CD4-positive, alpha-beta T cell treated with Interleukin-6 at 100 ng/mL for 8 hours (primary cell): ENCODE data around the gene MICA.
"Not testable (repeated sequence)": the region's sequence is repeated elsewhere in the genome, so short reads cannot be mapped to it uniquely, and the experiment has no call there.

Source experiments
- DNase-seq: peaks from one replicate; pipeline ENCODE4 v3.0.0-alpha.2; 2020; ENCODE audit warnings: mixed read lengths, low spot score

MICA gene

DNA sequence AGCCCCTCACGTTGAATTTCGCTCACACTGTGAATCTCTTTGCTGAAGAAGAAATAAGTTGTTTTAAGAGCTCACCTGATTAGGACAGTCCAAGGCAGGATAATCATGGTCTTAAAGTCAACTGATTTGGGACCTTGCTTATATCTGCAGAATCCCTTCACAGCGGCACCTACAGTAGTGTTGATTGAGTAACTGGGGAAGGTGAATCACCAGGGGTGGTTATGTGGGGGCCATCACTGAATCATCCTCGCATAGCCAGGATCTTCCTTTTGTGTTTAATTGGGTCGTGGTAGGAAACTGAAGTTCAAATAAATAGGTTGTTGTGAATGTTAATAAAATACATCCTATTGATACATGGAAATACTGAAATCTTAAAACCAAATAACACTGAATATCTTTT lies 20.2 kb upstream of the MICA start:
- no peak for DNase-seq

DNA sequence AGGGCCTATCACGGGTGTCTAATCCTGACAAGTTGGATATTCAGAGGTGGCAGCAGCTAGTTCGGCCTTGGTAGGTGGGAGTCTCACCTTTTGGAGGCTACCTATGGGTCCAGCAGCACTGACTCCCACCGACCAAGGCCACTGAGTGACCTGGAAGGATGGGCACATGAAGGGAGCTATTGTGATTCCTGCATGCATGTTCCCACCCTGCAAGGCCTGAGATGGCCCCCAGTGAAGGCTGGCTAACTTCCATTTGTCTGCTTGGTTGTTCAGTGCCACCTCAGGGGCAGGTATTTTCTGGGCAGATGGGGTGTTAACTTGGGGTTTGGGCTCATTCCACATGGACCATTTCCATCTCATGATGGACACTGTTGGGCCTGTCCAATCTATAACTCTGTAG lies 18.4 kb upstream of the MICA start:
- DNase-seq: no peak

GRCh38 chr6:31386099-31386498 lies 17.3 kb upstream of the MICA start:
- DNase-seq: no peak

DNA sequence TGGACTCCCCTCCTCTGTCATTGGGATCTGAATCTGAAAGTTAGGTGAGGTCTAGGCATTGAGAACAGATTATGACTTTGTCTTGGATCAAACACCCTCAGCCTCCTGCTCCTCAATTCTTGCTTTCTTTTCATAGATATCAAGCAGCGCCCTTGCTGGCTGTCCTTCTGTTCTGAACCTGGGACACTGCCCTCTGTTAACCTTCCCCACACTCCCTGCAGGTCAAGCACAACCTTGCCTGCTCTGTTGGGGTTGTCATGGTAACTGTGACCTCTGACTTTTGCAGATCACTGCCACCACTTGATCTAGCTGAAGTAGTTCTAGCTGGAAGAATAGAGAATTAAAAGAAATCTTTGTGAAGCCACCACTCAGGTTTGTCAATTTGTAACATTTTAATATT lies 16.4 kb upstream of the MICA start:
- DNase-seq: no peak

- DNase-seq: not testable (repeated sequence)
These were observed 14.2 kb upstream of the MICA start for GRCh38 chr6:31388916-31389801.

DNA sequence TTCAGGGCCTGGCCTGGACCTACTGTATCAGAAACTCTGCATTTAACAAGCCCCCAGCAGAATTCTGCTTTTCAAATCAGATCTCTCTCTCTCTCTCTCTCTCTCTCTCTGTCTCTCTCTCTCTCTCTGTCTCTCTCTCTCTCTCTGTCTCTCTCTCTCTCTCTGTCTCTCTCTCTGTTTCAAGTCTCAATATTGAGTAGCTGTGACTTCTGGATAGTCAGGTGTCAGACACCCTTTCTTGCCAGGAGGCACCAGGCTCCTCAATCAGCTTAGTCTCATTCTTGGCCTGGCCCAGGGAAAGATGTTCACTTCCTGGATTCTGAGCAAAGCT lies 13.6 kb upstream of the MICA start:
- not testable (repeated sequence) for DNase-seq

- no peak for DNase-seq
These were observed 9.5 kb upstream of the MICA start for GRCh38 chr6:31393932-31394331.

DNA sequence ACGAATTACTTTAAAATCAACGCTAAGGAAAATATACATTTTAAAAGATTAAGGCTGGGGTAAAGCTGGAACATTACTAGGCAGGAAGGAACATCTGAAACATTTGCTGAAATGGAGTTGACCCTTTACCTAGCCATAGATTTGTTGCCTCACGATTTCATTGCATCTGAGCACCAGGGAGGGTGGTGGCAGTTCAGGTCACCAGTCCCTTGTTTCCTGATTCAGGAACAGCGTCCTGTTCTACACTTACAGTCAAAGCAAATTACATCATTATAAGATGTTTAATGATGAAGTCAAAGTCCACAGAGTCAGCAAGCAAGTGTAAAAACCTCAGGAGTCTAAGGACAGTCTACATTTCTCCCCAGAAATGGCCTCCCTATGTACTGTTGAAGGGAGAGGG lies 9.0 kb upstream of the MICA start:
- DNase-seq: no peak

GRCh38 chr6:31395832-31396231 lies 7.6 kb upstream of the MICA start:
- DNase-seq: no peak

DNA sequence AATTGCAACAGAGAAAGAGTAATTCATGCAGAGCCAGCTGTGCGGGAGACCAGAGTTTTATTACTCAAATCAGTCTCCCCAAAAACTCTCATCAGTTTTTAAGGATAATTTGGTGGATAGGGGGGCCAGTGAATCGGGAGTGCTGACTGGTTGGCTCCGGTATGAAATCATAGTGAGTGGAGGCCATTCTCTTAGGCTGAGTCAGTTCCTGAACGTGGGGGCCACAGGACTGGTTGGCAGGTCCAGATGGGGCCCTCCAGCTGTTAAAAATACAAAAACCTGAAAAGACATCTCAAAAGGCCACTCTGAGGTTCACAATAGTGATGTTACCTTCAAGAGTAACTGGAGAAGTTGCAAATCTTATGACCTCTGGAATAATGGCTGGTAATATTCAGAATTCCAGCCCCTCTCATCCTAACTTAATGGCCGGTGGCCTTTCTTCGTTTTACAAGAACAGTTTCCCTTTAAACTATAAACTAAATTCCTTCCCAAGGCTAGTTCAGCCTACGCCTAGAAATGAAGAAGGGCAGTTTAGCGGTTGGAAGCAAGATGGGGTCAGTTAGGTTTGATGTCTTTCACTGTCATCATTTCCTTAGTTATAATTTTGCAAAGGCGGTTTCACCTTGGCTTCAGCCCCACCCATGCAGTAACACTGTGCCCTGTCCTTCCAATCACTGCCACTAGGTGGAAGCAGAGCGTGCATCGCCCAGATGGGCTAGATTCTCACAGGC lies 6.8 kb upstream of the MICA start:
- peak; percentile 83 for DNase-seq

DNA sequence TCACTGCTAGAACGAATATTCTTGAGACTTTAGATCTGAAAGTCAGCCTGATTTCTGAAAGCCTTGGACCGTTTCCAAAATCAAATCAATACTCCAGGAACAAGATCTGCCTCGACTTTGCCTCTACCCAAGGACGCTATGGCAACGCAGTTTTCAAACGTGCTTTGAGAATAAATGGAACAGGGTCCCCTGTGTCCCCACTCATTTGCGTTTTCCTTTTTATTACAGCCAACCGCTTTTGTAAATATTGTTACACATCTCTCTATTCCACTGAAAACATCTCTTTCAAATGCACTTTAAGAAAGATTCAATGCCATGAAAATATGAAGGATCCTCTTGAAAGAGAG lies 6.3 kb upstream of the MICA start:
- DNase-seq: not testable (repeated sequence)

- DNase-seq: no peak
These were observed 5.4 kb upstream of the MICA start for GRCh38 chr6:31397901-31398525.

DNA sequence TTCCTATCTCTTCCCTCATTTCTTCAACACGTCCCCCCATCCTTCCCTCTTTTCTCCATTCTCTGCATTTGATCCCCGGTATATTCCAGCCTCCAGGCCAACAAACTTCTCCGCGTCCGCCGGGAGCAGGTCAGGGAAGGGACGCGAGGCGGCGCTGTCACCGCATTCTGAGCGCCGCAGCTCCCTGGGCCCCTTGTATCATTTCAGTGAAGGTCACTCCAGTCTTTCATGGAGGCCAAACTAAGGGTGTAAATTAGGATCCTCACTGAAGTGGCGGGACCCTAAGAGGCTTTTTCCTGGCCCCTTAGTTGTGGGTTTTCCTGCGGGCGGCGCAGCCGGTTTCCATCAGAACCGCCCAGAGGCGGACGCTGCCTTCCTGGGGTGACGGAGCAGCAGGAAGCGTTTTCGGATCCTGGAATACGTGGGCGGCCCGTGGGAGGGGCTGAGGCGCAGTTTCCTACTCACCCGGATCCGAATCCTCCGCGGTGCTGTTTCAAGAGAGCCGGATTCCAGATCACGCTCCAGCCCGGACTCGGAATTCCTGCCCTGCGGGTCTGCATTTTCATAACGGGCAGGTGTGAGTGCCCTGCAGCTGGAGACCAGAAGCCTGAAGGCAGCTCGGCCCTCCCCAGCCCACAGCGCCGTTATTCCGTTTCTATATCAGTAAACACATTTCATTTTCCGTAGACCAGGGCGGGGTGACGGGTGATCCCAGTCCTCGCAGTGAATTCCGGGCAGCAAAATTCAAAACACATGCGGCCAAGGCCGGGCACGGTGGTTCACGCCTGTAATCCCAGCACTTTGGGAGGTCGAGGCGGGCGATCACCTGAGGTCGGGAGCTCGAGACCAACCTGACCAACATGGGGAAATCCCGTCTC lies 3.6 kb upstream of the MICA start:
- DNase-seq: peak; percentile 45

DNA sequence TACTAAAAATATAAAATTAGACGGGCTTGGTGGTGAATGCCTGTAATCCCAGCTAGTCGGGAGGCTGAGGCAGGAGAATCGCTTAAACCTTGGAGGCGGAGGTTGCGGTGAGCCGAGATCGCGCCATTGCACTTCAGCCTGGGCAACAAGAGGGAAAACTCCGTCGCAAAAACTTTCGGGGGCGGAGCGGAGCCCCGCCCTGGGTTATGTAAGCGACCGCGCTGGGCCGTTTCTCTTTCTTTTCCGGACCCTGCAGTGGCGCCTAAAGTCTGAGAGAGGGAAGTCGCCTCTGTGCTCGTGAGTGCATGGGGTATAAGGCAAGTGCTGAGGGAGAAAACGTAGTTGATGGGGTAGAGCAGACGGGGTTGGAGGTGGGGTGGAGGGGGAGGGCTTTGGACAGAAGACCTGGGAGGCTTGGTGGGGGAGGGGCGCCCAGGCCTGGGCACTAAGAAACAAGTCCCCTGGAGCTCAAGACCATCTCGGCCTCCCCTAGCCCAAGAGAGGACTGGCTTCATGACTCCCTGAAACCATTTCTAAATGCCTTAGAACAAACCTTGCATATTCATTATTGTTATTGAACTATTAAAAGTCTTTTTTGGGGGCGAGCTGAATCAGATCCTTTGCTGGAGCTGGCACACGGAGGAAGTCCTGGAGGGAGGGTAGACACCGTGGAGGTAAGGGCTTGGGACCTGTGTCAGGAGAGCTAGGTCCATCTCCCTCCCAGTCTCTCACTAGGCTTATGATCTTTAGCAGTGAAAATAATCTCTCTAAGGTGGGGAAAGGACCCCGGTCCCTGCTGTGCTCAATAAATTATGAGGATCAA lies 2.7 kb upstream of the MICA start:
- DNase-seq: peak; percentile 70

- no peak for DNase-seq
These were observed 2.0 kb upstream of the MICA start for GRCh38 chr6:31401403-31401802.

GRCh38 chr6:31402324-31403282 lies 792 bp upstream of the MICA start:
- DNase-seq: peak; percentile 36

- not testable (repeated sequence) for DNase-seq
These were observed 618 bp downstream of the MICA start for GRCh38 chr6:31404061-31404364.

DNA sequence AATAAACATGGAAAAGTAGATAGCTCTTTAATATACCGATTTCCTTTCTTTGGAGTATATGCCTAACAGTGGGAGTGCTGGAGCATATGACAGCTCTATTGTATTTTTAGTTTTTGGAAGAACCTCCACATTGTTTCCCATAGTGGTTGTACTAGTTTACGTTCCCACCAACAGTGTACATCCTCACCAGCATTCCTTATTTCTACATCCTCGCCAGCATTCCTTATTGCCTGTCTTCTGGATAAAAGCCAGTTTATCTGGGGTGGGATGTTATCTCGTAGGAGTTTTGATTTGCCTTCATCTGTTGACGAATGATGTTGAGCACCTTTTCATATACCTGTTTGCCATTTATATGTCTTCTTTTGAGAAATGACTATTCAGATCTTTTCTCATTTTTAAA lies 2.6 kb downstream of the MICA start:
- DNase-seq: no peak

GRCh38 chr6:31407699-31408098 lies 4.3 kb downstream of the MICA start:
- DNase-seq: no peak

DNA sequence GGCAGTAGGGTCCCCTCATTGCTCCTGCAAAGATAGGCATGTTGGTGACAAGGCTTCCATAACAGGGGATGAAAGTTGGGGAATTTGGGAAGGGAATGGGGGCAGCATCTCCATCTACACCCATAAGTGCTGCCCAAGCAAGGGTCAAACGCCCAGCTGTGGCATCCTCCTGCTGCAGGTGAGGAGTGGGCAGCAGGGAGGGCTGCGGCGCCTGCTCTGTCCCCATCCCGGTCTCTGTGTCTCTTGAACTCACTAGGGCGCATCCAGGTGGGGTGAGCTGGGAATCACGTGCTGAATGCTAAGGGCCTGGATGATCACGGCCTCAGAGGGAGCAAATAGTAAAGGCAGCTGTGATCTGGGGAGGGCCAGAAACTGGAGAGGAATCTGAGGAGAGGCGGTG lies 9.1 kb downstream of the MICA start:
- DNase-seq: no peak
